SU-DHL-6 (cell line): ENCODE results near the gene TMEM223.
"Not testable (repeated sequence)": the region's sequence is repeated elsewhere in the genome, so short reads cannot be mapped to it uniquely, and the experiment has no call there.

Source experiments
- H2AFZ ChIP-seq: fragments of 200-600 bp; sonication (generic); 2 replicates; pipeline ENCODE4 v1.6.1; 2014; ENCODE audit warnings: low read depth, mild to moderate bottlenecking, moderate library complexity, mixed read lengths, antibody characterized with exemption, low read length; ENCODE audit not compliant: severe bottlenecking
- H3F3A ChIP-seq: fragments of 200-600 bp; shearing (Covaris generic); 2 replicates; pipeline ENCODE4 v1.6.0; 2016; ENCODE audit warnings: antibody characterized with exemption, mild to moderate bottlenecking; ENCODE audit not compliant: insufficient read depth
- H3K27ac ChIP-seq: fragments of 200-600 bp; sonication (generic); 2 replicates; pipeline ENCODE4 v1.5.1; 2016; ENCODE audit warnings: low read depth, mild to moderate bottlenecking, low read length, moderate library complexity, mixed read lengths
- H3K27me3 ChIP-seq: fragments of 200-600 bp; sonication (generic), shearing (Covaris generic); 2 replicates; pipeline ENCODE4 v1.6.0; 2014; ENCODE audit warnings: mild to moderate bottlenecking, low read length
- H3K36me3 ChIP-seq: fragments of 200-600 bp; sonication (generic); 2 replicates; pipeline ENCODE4 v1.6.1; 2014; ENCODE audit warnings: mild to moderate bottlenecking, low read length, mixed read lengths
- H3K4me2 ChIP-seq: fragments of 300-600, 200-600 bp; shearing (Covaris generic), sonication (generic); 2 replicates; pipeline ENCODE4 v1.6.0; 2014; ENCODE audit warnings: low read length, low read depth, mild to moderate bottlenecking; ENCODE audit not compliant: poor library complexity, severe bottlenecking
- H3K4me3 ChIP-seq: fragments of 200-600 bp; sonication (generic); 2 replicates; pipeline ENCODE4 v1.5.1; 2014; ENCODE audit warnings: antibody characterized with exemption, low read length, mild to moderate bottlenecking, mixed read lengths; ENCODE audit not compliant: insufficient read depth, poor library complexity, severe bottlenecking
- H3K79me2 ChIP-seq: fragments of 200-600 bp; sonication (generic); 2 replicates; pipeline ENCODE4 v1.6.1; 2014; ENCODE audit warnings: mild to moderate bottlenecking, low read length, moderate library complexity; ENCODE audit not compliant: insufficient read depth
- H3K9ac ChIP-seq: fragments of 200-600 bp; sonication (generic); 2 replicates; pipeline ENCODE4 v1.7.0; 2014; ENCODE audit warnings: mild to moderate bottlenecking, low read length
- H3K9me2 ChIP-seq: fragments of 200-600 bp; sonication (generic); replicated peaks from 2 replicates; pipeline ENCODE4 v1.6.1; 2014; ENCODE audit warnings: low read length; ENCODE audit not compliant: insufficient read depth
- H3K9me3 ChIP-seq: fragments of 200-600 bp; sonication (generic); 2 replicates; pipeline ENCODE4 v1.6.1; 2014; ENCODE audit warnings: low read length, mixed read lengths; ENCODE audit not compliant: insufficient read depth
- H4K20me1 ChIP-seq: fragments of 200-600 bp; sonication (generic); 2 replicates; pipeline ENCODE4 v1.6.1; 2014; ENCODE audit warnings: low read depth, mild to moderate bottlenecking, antibody characterized with exemption, low read length, moderate library complexity, mixed read lengths
- EZH2phosphoT487 ChIP-seq: fragments of 200-600 bp; sonication (generic), shearing (Covaris generic); conservative IDR thresholded peaks from 2 replicates; pipeline ENCODE4 v1.6.1; 2018; ENCODE audit warnings: mild to moderate bottlenecking, antibody characterized with exemption, low read length, moderate library complexity, mixed read lengths
- TF ChIP-seq, protein P1 (sequence below): fragments of 200-600 bp; sonication (generic); IDR thresholded peaks from one replicate; pipeline ENCODE4 v1.5.1; 2017; ENCODE audit warnings: antibody characterized with exemption, mild to moderate bottlenecking, low read length, moderate library complexity; ENCODE audit not compliant: insufficient read depth, poor library complexity, severe bottlenecking

The TMEM223 gene, protein sequence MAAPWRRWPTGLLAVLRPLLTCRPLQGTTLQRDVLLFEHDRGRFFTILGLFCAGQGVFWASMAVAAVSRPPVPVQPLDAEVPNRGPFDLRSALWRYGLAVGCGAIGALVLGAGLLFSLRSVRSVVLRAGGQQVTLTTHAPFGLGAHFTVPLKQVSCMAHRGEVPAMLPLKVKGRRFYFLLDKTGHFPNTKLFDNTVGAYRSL

DNA sequence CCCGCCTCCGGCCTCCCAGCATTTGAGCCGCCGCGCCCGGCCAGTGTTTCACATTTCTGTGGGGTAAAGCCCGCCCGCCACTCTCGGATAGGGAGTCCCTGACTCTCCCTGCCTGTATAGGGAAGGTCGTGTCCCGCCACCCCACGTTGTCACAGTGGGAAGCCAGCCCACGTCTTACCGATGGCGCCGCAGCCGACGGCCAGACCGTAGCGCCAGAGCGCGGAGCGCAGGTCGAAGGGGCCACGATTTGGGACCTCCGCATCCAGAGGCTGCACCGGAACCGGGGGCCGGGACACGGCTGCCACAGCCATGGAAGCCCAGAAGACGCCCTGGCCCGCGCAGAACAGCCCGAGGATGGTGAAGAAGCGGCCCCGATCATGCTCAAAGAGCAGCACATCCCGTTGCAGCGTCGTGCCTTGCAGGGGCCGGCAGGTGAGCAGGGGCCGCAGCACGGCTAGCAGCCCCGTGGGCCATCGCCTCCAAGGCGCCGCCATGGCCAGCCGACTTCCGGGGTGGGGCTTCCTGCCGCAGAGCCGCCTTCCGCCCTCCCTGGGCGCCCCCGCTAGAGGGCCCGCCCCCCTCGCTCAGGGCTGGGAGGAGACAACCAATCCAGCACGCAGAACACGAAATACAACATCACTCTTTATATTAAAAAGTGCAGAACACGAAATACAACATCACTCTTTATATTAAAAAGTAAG lies at the start of gene TMEM223:
TMEM223 (minus strand) TSS at position 506 of the 701 bp plus-strand sequence; CDS start at position 494, 12 bp downstream.
- Histone ChIP-seq H3K27me3 (no peaks in the 10 kb centered on the region), H3K27ac (peak within 1 kb of the TSS; percentile 61), H3F3A (peaks cover 31% of the 10 kb centered on the region), H3K9me2 (no peaks in the 10 kb centered on the region), H2AFZ (peak within 1 kb of the TSS; percentile 38), H3K9ac (peak within 1 kb of the TSS; percentile 96), H3K79me2 (peaks cover 32% of the 10 kb centered on the region), H4K20me1 (no peaks in the 10 kb centered on the region), H3K4me3 (peak within 1 kb of the TSS; percentile 81), H3K4me2 (peak within 1 kb of the TSS; percentile 88), H3K36me3 (peaks cover 19% of the 10 kb centered on the region), H3K9me3 (no peaks in the 10 kb centered on the region)
- TF ChIP-seq, protein P1, sequence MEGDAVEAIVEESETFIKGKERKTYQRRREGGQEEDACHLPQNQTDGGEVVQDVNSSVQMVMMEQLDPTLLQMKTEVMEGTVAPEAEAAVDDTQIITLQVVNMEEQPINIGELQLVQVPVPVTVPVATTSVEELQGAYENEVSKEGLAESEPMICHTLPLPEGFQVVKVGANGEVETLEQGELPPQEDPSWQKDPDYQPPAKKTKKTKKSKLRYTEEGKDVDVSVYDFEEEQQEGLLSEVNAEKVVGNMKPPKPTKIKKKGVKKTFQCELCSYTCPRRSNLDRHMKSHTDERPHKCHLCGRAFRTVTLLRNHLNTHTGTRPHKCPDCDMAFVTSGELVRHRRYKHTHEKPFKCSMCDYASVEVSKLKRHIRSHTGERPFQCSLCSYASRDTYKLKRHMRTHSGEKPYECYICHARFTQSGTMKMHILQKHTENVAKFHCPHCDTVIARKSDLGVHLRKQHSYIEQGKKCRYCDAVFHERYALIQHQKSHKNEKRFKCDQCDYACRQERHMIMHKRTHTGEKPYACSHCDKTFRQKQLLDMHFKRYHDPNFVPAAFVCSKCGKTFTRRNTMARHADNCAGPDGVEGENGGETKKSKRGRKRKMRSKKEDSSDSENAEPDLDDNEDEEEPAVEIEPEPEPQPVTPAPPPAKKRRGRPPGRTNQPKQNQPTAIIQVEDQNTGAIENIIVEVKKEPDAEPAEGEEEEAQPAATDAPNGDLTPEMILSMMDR, result no peak
- TF ChIP-seq EZH2phosphoT487, result no peak

DNA sequence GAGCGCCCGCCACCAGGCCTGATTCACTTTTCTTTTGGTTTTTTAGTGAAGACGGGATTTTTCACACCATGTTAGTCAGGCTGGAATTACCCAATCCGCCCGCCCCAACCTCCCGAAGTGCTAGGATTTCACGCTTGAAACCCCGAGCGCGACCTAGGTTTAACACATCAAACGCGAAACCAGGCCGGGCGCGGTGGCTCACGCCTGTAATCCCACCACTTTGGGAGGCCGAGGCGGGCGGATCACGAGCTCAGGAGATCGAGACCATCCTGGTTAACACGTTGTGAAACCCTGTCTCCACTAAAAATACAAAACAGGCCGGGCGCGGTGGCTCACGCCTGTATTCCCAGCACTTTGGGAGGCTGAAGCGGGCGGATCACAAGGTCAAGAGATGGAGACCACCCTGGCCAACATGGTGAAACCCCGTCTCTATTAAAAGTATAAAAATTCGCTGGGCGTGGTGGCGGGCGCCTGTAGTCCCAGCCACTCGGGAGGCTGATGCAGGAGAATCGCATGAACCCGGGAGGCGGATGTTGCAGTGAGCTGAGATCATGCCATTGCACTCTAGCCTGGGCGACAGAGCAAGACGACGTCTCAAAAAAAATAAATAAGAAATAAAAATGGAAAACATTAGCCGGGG lies 49.0 kb upstream of the TMEM223 start:
- peak overlapping the region; percentile 73 for H2AFZ ChIP-seq
- peaks cover 31% of the 10 kb centered on the region for H3K79me2 ChIP-seq
- H3K4me2 ChIP-seq, result peak overlapping the region; percentile 96
- not testable (repeated sequence) for H3K27me3 ChIP-seq, H4K20me1 ChIP-seq, H3K9me2 ChIP-seq, H3K36me3 ChIP-seq, H3K9me3 ChIP-seq
- peak overlapping the region; percentile 81 for H3K9ac ChIP-seq
- H3F3A ChIP-seq, result peaks cover 34% of the 10 kb centered on the region
- H3K4me3 ChIP-seq, result peak overlapping the region; percentile 77
- peak overlapping the region; percentile 93 for H3K27ac ChIP-seq

DNA sequence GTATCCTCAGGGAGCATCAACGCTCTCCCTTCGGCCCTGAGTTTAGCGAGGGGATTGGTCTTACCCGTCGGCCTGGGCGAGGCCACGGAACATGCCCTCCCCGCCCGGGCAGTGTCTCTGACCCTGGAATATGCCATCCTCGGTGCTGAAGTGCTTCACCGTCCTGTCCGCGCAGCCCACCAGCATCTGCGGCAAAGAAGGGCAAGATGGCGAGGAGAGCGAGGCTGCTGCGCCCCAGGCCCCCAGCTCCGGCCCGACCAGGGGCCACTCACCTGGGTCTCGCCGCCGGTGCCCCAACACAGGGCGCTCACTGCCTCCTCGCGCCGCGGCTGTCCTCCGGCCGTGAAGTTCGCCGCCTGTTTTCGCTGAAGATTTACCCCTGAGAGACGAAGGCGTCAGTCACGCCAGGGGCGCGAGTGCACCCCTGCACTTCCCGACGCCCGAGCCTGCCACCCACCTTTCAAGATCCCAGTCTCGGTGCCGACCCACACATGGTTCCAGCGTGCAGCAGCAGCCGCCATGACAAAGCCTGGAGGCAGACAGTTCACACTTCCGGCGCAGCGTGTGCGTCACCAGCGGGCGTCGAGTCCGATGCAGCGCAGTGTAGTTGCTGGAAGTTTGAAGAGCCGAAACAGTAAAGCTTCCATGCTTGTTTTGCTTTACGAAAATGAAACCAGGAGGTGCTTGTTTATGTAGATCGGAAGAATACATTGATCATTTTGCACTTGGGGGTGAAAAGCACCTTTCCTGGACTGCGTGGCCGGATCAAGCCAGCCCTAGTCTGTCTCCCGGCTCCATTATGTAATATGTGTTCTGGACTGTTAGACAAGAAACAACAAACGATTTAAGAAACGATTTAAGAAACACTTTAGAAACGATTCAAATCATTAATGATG lies 47.5 kb upstream of the TMEM223 start, which contains the start of gene WDR74:
WDR74 (minus strand) TSS at position 541 of the 896 bp plus-strand sequence; CDS start at position 521, 20 bp downstream.
- H3K4me3 ChIP-seq, result peak within 1 kb of the TSS; percentile 77

More for the DNA sequence above, 47.5 kb upstream of the TMEM223 start, which contains the start of gene WDR74:
- H3K27me3 ChIP-seq, result no peaks in the 10 kb centered on the region
- H3K36me3 ChIP-seq, result 0 out of 2 replicates have a peak, but pooled peaks cover 3% of the 10 kb centered on the region
- H2AFZ ChIP-seq, result peak within 1 kb of the TSS; percentile 73
- peak within 1 kb of the TSS; percentile 93 for H3K27ac ChIP-seq
- no peaks in the 10 kb centered on the region for H3K9me2 ChIP-seq
- peak within 1 kb of the TSS; percentile 81 for H3K9ac ChIP-seq
- H3K79me2 ChIP-seq, result peaks cover 31% of the 10 kb centered on the region
- H3F3A ChIP-seq, result peaks cover 37% of the 10 kb centered on the region
- peak within 1 kb of the TSS; percentile 96 for H3K4me2 ChIP-seq
- TF ChIP-seq, protein P1, result no peak
- no peak for TF ChIP-seq EZH2phosphoT487
- no peaks in the 10 kb centered on the region for H3K9me3 ChIP-seq
- H4K20me1 ChIP-seq, result no peaks in the 10 kb centered on the region
